ENCODE measurements around the gene PIK3C2G. TPM values are rescaled to one million over a fixed set of nuclear protein-coding genes. Genes with fewer than 3 reads are reported as not detected.

The PIK3C2G gene
- total and polyA plus RNA-seq, 4 donors: 4.9 to 40.1 (median 19.4) TPM

DNA sequence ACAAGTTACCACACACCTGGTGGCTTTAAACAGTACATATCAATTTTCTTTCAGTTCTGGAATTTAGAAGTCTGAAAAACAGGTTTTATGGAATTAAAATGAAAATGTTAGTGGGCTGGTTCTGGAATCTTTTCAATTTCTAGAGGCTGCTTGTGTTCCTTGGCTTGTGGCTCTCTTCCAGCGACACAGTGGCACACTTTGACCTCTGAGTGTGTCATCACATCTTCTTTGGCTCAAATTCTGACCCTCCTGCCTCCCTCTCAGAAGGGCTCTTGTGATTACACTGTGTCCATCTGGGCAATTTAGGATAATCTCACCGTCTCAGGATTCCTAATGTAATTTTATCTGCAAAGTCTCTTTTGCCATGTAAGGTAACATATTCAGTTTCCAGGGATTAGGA lies 306.5 kb downstream of the PIK3C2G start:
- DNase-seq (ENCODE audit: low spot score): no peak
- Histone ChIP-seq H3K36me3 (ENCODE audit: control insufficient read depth in 4 of 4, insufficient read depth in 3 of 4, low read depth in 1 of 4, low read length in 3 of 4) (peaks cover 0 to 6% (median 0%) of the 10 kb centered on the region in 4 donors), H3K27ac (ENCODE audit: low read depth in 1 of 2, low read length in 2 of 2) (no peak overlapping the region), H3K9me3 (ENCODE audit: control insufficient read depth in 4 of 4, low read length in 3 of 4) (no peaks in the 10 kb centered on the region), H3K4me3 (ENCODE audit: low read depth in 1 of 3, low read length in 3 of 3) (no peak overlapping the region), H3K9ac (ENCODE audit: low read depth in 1 of 2, low read length in 2 of 2) (no peak overlapping the region), H3K4me1 (ENCODE audit: control insufficient read depth in 4 of 4, insufficient read depth in 4 of 4, low read length in 3 of 4) (peaks cover 0 to 11% (median 7%) of the 10 kb centered on the region in 4 donors), H3K27me3 (ENCODE audit: control insufficient read depth in 4 of 4, insufficient read depth in 4 of 4, low read length in 3 of 4) (no peaks in the 10 kb centered on the region)
- TF ChIP-seq GABPA (IDR thresholded peaks at IDR 0.05 in 1 of 2, conservative IDR thresholded peaks at IDR 0.05 in 1 of 2): no peak
- TF ChIP-seq HNF4A (conservative IDR thresholded peaks at IDR 0.05): peak; percentile 64
- TF ChIP-seq JUND (IDR thresholded peaks at IDR 0.05): peak in 1 of 2 donors; percentile 15
- TF ChIP-seq FOXA2 (IDR thresholded peaks at IDR 0.05): no peak
- 34% methylated on average over 2 of the region's 2 CpGs for WGBS

DNA sequence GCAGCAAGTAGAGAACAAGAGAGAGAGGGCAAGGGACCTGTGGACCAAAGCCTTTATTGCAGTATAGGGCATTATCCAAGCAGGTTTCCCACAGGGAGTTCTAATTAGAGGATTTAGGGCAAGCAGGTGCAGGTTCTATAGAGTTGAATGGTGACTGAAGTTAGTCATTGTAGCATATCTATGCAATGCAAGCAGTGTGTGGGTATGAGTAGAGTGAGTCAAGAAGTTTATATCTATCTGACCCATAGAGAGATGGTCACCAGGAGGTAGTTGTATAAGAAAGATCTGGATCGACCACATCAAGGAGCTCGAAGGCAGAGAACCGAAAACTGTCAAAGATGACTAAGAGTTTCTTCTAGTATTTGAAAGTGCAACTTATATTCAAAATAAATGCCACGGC lies 309.2 kb downstream of the PIK3C2G start:
- no peak overlapping the region for H3K27ac ChIP-seq (ENCODE audit: low read depth in 1 of 2, low read length in 2 of 2)
- no peak overlapping the region for H3K9ac ChIP-seq (ENCODE audit: low read depth in 1 of 2, low read length in 2 of 2)
- no peak for DNase-seq (ENCODE audit: low spot score)
- no peaks in the 10 kb centered on the region for H3K27me3 ChIP-seq (ENCODE audit: control insufficient read depth in 4 of 4, insufficient read depth in 4 of 4, low read length in 3 of 4)
- H3K36me3 ChIP-seq (ENCODE audit: control insufficient read depth in 4 of 4, insufficient read depth in 3 of 4, low read depth in 1 of 4, low read length in 3 of 4): peaks cover 0 to 8% (median 5%) of the 10 kb centered on the region in 4 donors
- no peaks in the 10 kb centered on the region for H3K9me3 ChIP-seq (ENCODE audit: control insufficient read depth in 4 of 4, low read length in 3 of 4)
- 97% methylated on average over 4 of the region's 4 CpGs for WGBS
- TF ChIP-seq ATF3 (IDR thresholded peaks at IDR 0.05) (no peak), RAD21 (IDR thresholded peaks at IDR 0.05) (no peak), RXRA (IDR thresholded peaks at IDR 0.05) (no peak), EGR1 (IDR thresholded peaks at IDR 0.05; ENCODE audit: low read depth in 2 of 2) (no peak), NR2F2 (IDR thresholded peaks at IDR 0.05) (no peak), FOXA1 (IDR thresholded peaks at IDR 0.05) (no peak), JUND (IDR thresholded peaks at IDR 0.05) (no peak), CTCF (IDR thresholded peaks at IDR 0.05; ENCODE audit: low read depth, low read length, missing input control) (no peak)
- TF ChIP-seq, protein P1, sequence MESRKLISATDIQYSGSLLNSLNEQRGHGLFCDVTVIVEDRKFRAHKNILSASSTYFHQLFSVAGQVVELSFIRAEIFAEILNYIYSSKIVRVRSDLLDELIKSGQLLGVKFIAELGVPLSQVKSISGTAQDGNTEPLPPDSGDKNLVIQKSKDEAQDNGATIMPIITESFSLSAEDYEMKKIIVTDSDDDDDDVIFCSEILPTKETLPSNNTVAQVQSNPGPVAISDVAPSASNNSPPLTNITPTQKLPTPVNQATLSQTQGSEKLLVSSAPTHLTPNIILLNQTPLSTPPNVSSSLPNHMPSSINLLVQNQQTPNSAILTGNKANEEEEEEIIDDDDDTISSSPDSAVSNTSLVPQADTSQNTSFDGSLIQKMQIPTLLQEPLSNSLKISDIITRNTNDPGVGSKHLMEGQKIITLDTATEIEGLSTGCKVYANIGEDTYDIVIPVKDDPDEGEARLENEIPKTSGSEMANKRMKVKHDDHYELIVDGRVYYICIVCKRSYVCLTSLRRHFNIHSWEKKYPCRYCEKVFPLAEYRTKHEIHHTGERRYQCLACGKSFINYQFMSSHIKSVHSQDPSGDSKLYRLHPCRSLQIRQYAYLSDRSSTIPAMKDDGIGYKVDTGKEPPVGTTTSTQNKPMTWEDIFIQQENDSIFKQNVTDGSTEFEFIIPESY (IDR thresholded peaks at IDR 0.05): no peak
- H3K4me1 ChIP-seq (ENCODE audit: control insufficient read depth in 4 of 4, insufficient read depth in 4 of 4, low read length in 3 of 4): peaks cover 0 to 11% (median 7%) of the 10 kb centered on the region in 4 donors
- no peak overlapping the region for H3K4me3 ChIP-seq (ENCODE audit: low read depth in 1 of 3, low read length in 3 of 3)

DNA sequence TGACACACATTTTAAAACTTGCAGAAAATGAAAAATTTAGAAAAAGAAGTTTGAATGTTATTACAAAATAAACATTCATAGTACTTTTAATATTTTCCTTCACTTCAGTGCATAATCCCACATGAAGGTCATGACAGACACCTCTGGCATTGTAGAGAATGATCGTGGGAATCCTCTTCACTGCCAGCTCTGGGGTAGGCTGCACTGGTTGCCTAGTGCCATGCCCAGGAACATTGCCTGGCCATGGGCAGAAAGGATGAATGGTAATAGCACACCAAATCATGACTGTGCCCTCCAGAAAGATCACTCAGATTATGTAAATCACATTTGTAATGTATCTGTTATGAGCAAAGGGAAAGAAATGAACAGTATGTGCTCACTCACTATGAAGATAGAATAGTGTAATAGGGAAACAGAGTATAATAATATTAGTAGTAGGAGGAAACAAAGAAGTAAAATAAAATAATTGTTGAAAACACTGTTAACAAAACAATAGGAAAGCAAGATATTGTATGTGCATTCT lies 314.8 kb downstream of the PIK3C2G start:
- Histone ChIP-seq H3K27ac (ENCODE audit: low read depth in 1 of 2, low read length in 2 of 2) (no peak overlapping the region), H3K9ac (ENCODE audit: low read depth in 1 of 2, low read length in 2 of 2) (no peak overlapping the region), H3K4me1 (ENCODE audit: control insufficient read depth in 4 of 4, insufficient read depth in 4 of 4, low read length in 3 of 4) (no peaks in the 10 kb centered on the region), H3K36me3 (ENCODE audit: control insufficient read depth in 4 of 4, insufficient read depth in 3 of 4, low read depth in 1 of 4, low read length in 3 of 4) (peaks cover 0 to 6% (median 5%) of the 10 kb centered on the region in 4 donors), H3K27me3 (ENCODE audit: control insufficient read depth in 4 of 4, insufficient read depth in 4 of 4, low read length in 3 of 4) (no peaks in the 10 kb centered on the region), H3K4me3 (ENCODE audit: low read depth in 1 of 3, low read length in 3 of 3) (no peak overlapping the region), H3K9me3 (ENCODE audit: control insufficient read depth in 4 of 4, low read length in 3 of 4) (no peaks in the 10 kb centered on the region)
- 87% methylated on average over 1 of the region's 1 CpG for WGBS
- DNase-seq (ENCODE audit: low spot score): no peak
- no peak for TF ChIP-seq RXRA (IDR thresholded peaks at IDR 0.05)
- no peak for TF ChIP-seq GABPA (IDR thresholded peaks at IDR 0.05 in 1 of 2, conservative IDR thresholded peaks at IDR 0.05 in 1 of 2)
- TF ChIP-seq CTCF (IDR thresholded peaks at IDR 0.05; ENCODE audit: low read depth, low read length, missing input control): no peak
- TF ChIP-seq REST (IDR thresholded peaks at IDR 0.05): no peak
- TF ChIP-seq RAD21 (IDR thresholded peaks at IDR 0.05): no peak
